Measurements from ENCODE around the gene MRLN.
"Not testable (repeated sequence)": the region's sequence is repeated elsewhere in the genome, so short reads cannot be mapped to it uniquely, and the experiment has no call there.

MRLN gene

GRCh38 chr10:59753267-59753666 lies at the start of gene MRLN:
Gene MRLN, minus strand, starts transcription at chr10:59753455.
- Histone ChIP-seq H3K9me3 (ENCODE audit: control insufficient read depth in 1 of 2, low read length in 2 of 2) (no peaks in the 10 kb centered on the region), H3K27me3 (ENCODE audit: control insufficient read depth in 1 of 2, insufficient read depth in 2 of 2, low read length in 2 of 2) (no peaks in the 10 kb centered on the region), H3K36me3 (ENCODE audit: control insufficient read depth in 1 of 2, insufficient read depth in 2 of 2, low read length in 2 of 2) (no peaks in the 10 kb centered on the region), H3K9ac (ENCODE audit: low read depth in 1 of 2, low read length in 2 of 2) (no peak within 1 kb of the TSS), H3K4me1 (ENCODE audit: control insufficient read depth in 1 of 2, insufficient read depth in 2 of 2, low read length in 2 of 2) (no peaks in the 10 kb centered on the region), H3K27ac (ENCODE audit: low read depth, low read length) (no peak within 1 kb of the TSS), H3K4me3 (ENCODE audit: low read depth in 1 of 2, low read length in 2 of 2) (no peak within 1 kb of the TSS)

- Histone ChIP-seq H3K9ac (ENCODE audit: low read depth in 1 of 2, low read length in 2 of 2) (no peak overlapping the region), H3K27ac (ENCODE audit: low read depth, low read length) (no peak overlapping the region), H3K4me1 (ENCODE audit: control insufficient read depth in 1 of 2, insufficient read depth in 2 of 2, low read length in 2 of 2) (no peaks in the 10 kb centered on the region), H3K36me3 (ENCODE audit: control insufficient read depth in 1 of 2, insufficient read depth in 2 of 2, low read length in 2 of 2) (peaks cover 34 to 54% of the 10 kb centered on the region in 2 donors), H3K27me3 (ENCODE audit: control insufficient read depth in 1 of 2, insufficient read depth in 2 of 2, low read length in 2 of 2) (no peaks in the 10 kb centered on the region), H3K4me3 (ENCODE audit: low read depth in 1 of 2, low read length in 2 of 2) (no peak overlapping the region), H3K9me3 (ENCODE audit: control insufficient read depth in 1 of 2, low read length in 2 of 2) (no peaks in the 10 kb centered on the region)
These were observed 47.9 kb upstream of the MRLN start for GRCh38 chr10:59801171-59801570.

GRCh38 chr10:59799421-59799820 lies 46.2 kb upstream of the MRLN start:
- Histone ChIP-seq H3K9me3 (ENCODE audit: control insufficient read depth in 1 of 2, low read length in 2 of 2) (no peaks in the 10 kb centered on the region), H3K36me3 (ENCODE audit: control insufficient read depth in 1 of 2, insufficient read depth in 2 of 2, low read length in 2 of 2) (peaks cover 21 to 42% of the 10 kb centered on the region in 2 donors), H3K4me1 (ENCODE audit: control insufficient read depth in 1 of 2, insufficient read depth in 2 of 2, low read length in 2 of 2) (no peaks in the 10 kb centered on the region)

GRCh38 chr10:59793919-59794318 lies 40.7 kb upstream of the MRLN start:
- H3K4me1 ChIP-seq (ENCODE audit: control insufficient read depth in 1 of 2, insufficient read depth in 2 of 2, low read length in 2 of 2), result no peaks in the 10 kb centered on the region

More at GRCh38 chr10:59799421-59799820, 46.2 kb upstream of the MRLN start:
- Histone ChIP-seq H3K4me3 (ENCODE audit: low read depth in 1 of 2, low read length in 2 of 2) (no peak overlapping the region), H3K9ac (ENCODE audit: low read depth in 1 of 2, low read length in 2 of 2) (no peak overlapping the region), H3K27ac (ENCODE audit: low read depth, low read length) (no peak overlapping the region), H3K27me3 (ENCODE audit: control insufficient read depth in 1 of 2, insufficient read depth in 2 of 2, low read length in 2 of 2) (no peaks in the 10 kb centered on the region)

GRCh38 chr10:59792812-59793211 lies 39.6 kb upstream of the MRLN start:
- no peak overlapping the region for H3K27ac ChIP-seq (ENCODE audit: low read depth, low read length)
- H3K27me3 ChIP-seq (ENCODE audit: control insufficient read depth in 1 of 2, insufficient read depth in 2 of 2, low read length in 2 of 2), result no peaks in the 10 kb centered on the region
- H3K36me3 ChIP-seq (ENCODE audit: control insufficient read depth in 1 of 2, insufficient read depth in 2 of 2, low read length in 2 of 2), result peaks cover 35 to 46% of the 10 kb centered on the region in 2 donors
- H3K4me3 ChIP-seq (ENCODE audit: low read depth in 1 of 2, low read length in 2 of 2), result no peak overlapping the region
- H3K4me1 ChIP-seq (ENCODE audit: control insufficient read depth in 1 of 2, insufficient read depth in 2 of 2, low read length in 2 of 2), result no peaks in the 10 kb centered on the region
- H3K9ac ChIP-seq (ENCODE audit: low read depth in 1 of 2, low read length in 2 of 2), result no peak overlapping the region
- H3K9me3 ChIP-seq (ENCODE audit: control insufficient read depth in 1 of 2, low read length in 2 of 2), result no peaks in the 10 kb centered on the region

More at GRCh38 chr10:59793919-59794318, 40.7 kb upstream of the MRLN start:
- Histone ChIP-seq H3K36me3 (ENCODE audit: control insufficient read depth in 1 of 2, insufficient read depth in 2 of 2, low read length in 2 of 2) (peaks cover 35 to 51% of the 10 kb centered on the region in 2 donors), H3K9ac (ENCODE audit: low read depth in 1 of 2, low read length in 2 of 2) (no peak overlapping the region), H3K27me3 (ENCODE audit: control insufficient read depth in 1 of 2, insufficient read depth in 2 of 2, low read length in 2 of 2) (no peaks in the 10 kb centered on the region), H3K27ac (ENCODE audit: low read depth, low read length) (no peak overlapping the region), H3K9me3 (ENCODE audit: control insufficient read depth in 1 of 2, low read length in 2 of 2) (no peaks in the 10 kb centered on the region), H3K4me3 (ENCODE audit: low read depth in 1 of 2, low read length in 2 of 2) (no peak overlapping the region)

GRCh38 chr10:59791601-59792000 lies 38.3 kb upstream of the MRLN start:
- peaks cover 32 to 39% of the 10 kb centered on the region in 2 donors for H3K36me3 ChIP-seq (ENCODE audit: control insufficient read depth in 1 of 2, insufficient read depth in 2 of 2, low read length in 2 of 2)
- H3K9me3 ChIP-seq (ENCODE audit: control insufficient read depth in 1 of 2, low read length in 2 of 2), result no peaks in the 10 kb centered on the region

GRCh38 chr10:59790080-59790479 lies 36.8 kb upstream of the MRLN start:
- not testable (repeated sequence) for H3K9ac ChIP-seq (ENCODE audit: low read depth in 1 of 2, low read length in 2 of 2); H3K4me3 ChIP-seq (ENCODE audit: low read depth in 1 of 2, low read length in 2 of 2); H3K4me1 ChIP-seq (ENCODE audit: control insufficient read depth in 1 of 2, insufficient read depth in 2 of 2, low read length in 2 of 2); H3K27me3 ChIP-seq (ENCODE audit: control insufficient read depth in 1 of 2, insufficient read depth in 2 of 2, low read length in 2 of 2); H3K27ac ChIP-seq (ENCODE audit: low read depth, low read length); H3K9me3 ChIP-seq (ENCODE audit: control insufficient read depth in 1 of 2, low read length in 2 of 2)
- H3K36me3 ChIP-seq (ENCODE audit: control insufficient read depth in 1 of 2, insufficient read depth in 2 of 2, low read length in 2 of 2), result peaks cover 32 to 35% of the 10 kb centered on the region in 2 donors

More at GRCh38 chr10:59791601-59792000, 38.3 kb upstream of the MRLN start:
- Histone ChIP-seq H3K4me1 (ENCODE audit: control insufficient read depth in 1 of 2, insufficient read depth in 2 of 2, low read length in 2 of 2) (no peaks in the 10 kb centered on the region), H3K27me3 (ENCODE audit: control insufficient read depth in 1 of 2, insufficient read depth in 2 of 2, low read length in 2 of 2) (no peaks in the 10 kb centered on the region), H3K27ac (ENCODE audit: low read depth, low read length) (no peak overlapping the region), H3K4me3 (ENCODE audit: low read depth in 1 of 2, low read length in 2 of 2) (no peak overlapping the region), H3K9ac (ENCODE audit: low read depth in 1 of 2, low read length in 2 of 2) (no peak overlapping the region)

GRCh38 chr10:59788914-59789313 lies 35.7 kb upstream of the MRLN start:
- H3K4me3 ChIP-seq (ENCODE audit: low read depth in 1 of 2, low read length in 2 of 2); H3K4me1 ChIP-seq (ENCODE audit: control insufficient read depth in 1 of 2, insufficient read depth in 2 of 2, low read length in 2 of 2); H3K9me3 ChIP-seq (ENCODE audit: control insufficient read depth in 1 of 2, low read length in 2 of 2); H3K9ac ChIP-seq (ENCODE audit: low read depth in 1 of 2, low read length in 2 of 2); H3K27ac ChIP-seq (ENCODE audit: low read depth, low read length); H3K27me3 ChIP-seq (ENCODE audit: control insufficient read depth in 1 of 2, insufficient read depth in 2 of 2, low read length in 2 of 2): not testable (repeated sequence)
- peaks cover 25 to 26% of the 10 kb centered on the region in 2 donors for H3K36me3 ChIP-seq (ENCODE audit: control insufficient read depth in 1 of 2, insufficient read depth in 2 of 2, low read length in 2 of 2)

GRCh38 chr10:59787032-59787431 lies 33.8 kb upstream of the MRLN start:
- not testable (repeated sequence) for H3K4me3 ChIP-seq (ENCODE audit: low read depth in 1 of 2, low read length in 2 of 2); H3K4me1 ChIP-seq (ENCODE audit: control insufficient read depth in 1 of 2, insufficient read depth in 2 of 2, low read length in 2 of 2); H3K9me3 ChIP-seq (ENCODE audit: control insufficient read depth in 1 of 2, low read length in 2 of 2); H3K27me3 ChIP-seq (ENCODE audit: control insufficient read depth in 1 of 2, insufficient read depth in 2 of 2, low read length in 2 of 2); H3K27ac ChIP-seq (ENCODE audit: low read depth, low read length); H3K9ac ChIP-seq (ENCODE audit: low read depth in 1 of 2, low read length in 2 of 2)
- H3K36me3 ChIP-seq (ENCODE audit: control insufficient read depth in 1 of 2, insufficient read depth in 2 of 2, low read length in 2 of 2), result peaks cover 10 to 15% of the 10 kb centered on the region in 2 donors

GRCh38 chr10:59785476-59785875 lies 32.2 kb upstream of the MRLN start:
- H3K27ac ChIP-seq (ENCODE audit: low read depth, low read length); H3K9ac ChIP-seq (ENCODE audit: low read depth in 1 of 2, low read length in 2 of 2); H3K36me3 ChIP-seq (ENCODE audit: control insufficient read depth in 1 of 2, insufficient read depth in 2 of 2, low read length in 2 of 2); H3K27me3 ChIP-seq (ENCODE audit: control insufficient read depth in 1 of 2, insufficient read depth in 2 of 2, low read length in 2 of 2); H3K9me3 ChIP-seq (ENCODE audit: control insufficient read depth in 1 of 2, low read length in 2 of 2); H3K4me1 ChIP-seq (ENCODE audit: control insufficient read depth in 1 of 2, insufficient read depth in 2 of 2, low read length in 2 of 2); H3K4me3 ChIP-seq (ENCODE audit: low read depth in 1 of 2, low read length in 2 of 2): not testable (repeated sequence)

GRCh38 chr10:59781511-59781910 lies 28.3 kb upstream of the MRLN start:
- H3K27me3 ChIP-seq (ENCODE audit: control insufficient read depth in 1 of 2, insufficient read depth in 2 of 2, low read length in 2 of 2), result no peaks in the 10 kb centered on the region
- H3K9me3 ChIP-seq (ENCODE audit: control insufficient read depth in 1 of 2, low read length in 2 of 2), result no peaks in the 10 kb centered on the region
- H3K9ac ChIP-seq (ENCODE audit: low read depth in 1 of 2, low read length in 2 of 2), result no peak overlapping the region
- no peaks in the 10 kb centered on the region for H3K36me3 ChIP-seq (ENCODE audit: control insufficient read depth in 1 of 2, insufficient read depth in 2 of 2, low read length in 2 of 2)
- no peak overlapping the region for H3K4me3 ChIP-seq (ENCODE audit: low read depth in 1 of 2, low read length in 2 of 2)
- H3K4me1 ChIP-seq (ENCODE audit: control insufficient read depth in 1 of 2, insufficient read depth in 2 of 2, low read length in 2 of 2), result no peaks in the 10 kb centered on the region
- no peak overlapping the region for H3K27ac ChIP-seq (ENCODE audit: low read depth, low read length)

All from duodenal mucosa (tissue), 2 donors.